HepG2 (cell line): ENCODE data around the gene KTI12. TPM values are rescaled to one million over a fixed set of nuclear protein-coding genes. Genes with fewer than 3 reads are reported as not detected.

Experiments used
- ATAC-seq: fragments of 200-7000 bp; cut with Tn5 transposase; 3 replicates; pipeline ENCODE4 v1.9.1; 2020; ENCODE audit warnings: mild to moderate bottlenecking, moderate library complexity
- BruUV-seq: library from RNA; stranded (reverse); fragments of 400-500 nt; replicated peaks from 2 replicates; lab custom pipeline; 2021; lab: Mats Ljungman, UMichigan
- CTCF ChIA-PET: fragments of 300-600 bp; formaldehyde crosslinking; extraction: SDS; loops from one replicate; lab custom pipeline; 2021; ENCODE audit warnings: low total read pairs, inconsistent platforms, low intra/inter-chr PET ratio; lab: Yijun Ruan, JAX
- POLR2A ChIA-PET: fragments of 350-600 bp; sonication (Branson Sonifier 250); formaldehyde crosslinking; loops from one replicate; lab custom pipeline; 2020; ENCODE audit warnings: antibody characterized with exemption, inconsistent platforms; lab: Yijun Ruan, JAX
- DNase-seq: peaks from one replicate; pipeline ENCODE4 v3.0.0-alpha.2; 2015; ENCODE audit warnings: low spot score
- FAIRE-seq: peaks from 3 replicates; lab custom pipeline; 2011; peaks lifted over from hg19 to GRCh38; lab: Jason Lieb, UNC
- H2AFZ ChIP-seq: one replicate; pipeline ENCODE4 v1.6.1; 2011; ENCODE audit warnings: low read length, inconsistent platforms
- H3K27ac ChIP-seq: fragments of 300-600 bp; 3 replicates; pipeline ENCODE4 v1.8.0; 2011; ENCODE audit warnings: mixed run types, mild to moderate bottlenecking, mixed read lengths, low read length, inconsistent platforms; ENCODE audit not compliant: insufficient read depth; ENCODE audit errors: extremely low read length
- H3K27me3 ChIP-seq, 2 experiments: fragments of 200-600 bp in 1 of 2; 2 replicates in 1 of 2; 3 replicates in 1 of 2; pipeline versions ENCODE4 v1.6.0 to v1.8.0; 2011; ENCODE audit warnings: low read length in 2 of 2, mild to moderate bottlenecking in 2 of 2, moderate library complexity in 2 of 2, inconsistent platforms in 1 of 2; ENCODE audit not compliant: insufficient read depth in 2 of 2, control insufficient read depth in 1 of 2
- H3K36me3 ChIP-seq, 2 experiments: fragments of 200-600 bp in 1 of 2; replicated peaks in 1 of 2; 2 replicates in 1 of 2; 3 replicates in 1 of 2; pipeline versions ENCODE4 v1.5.1 to v1.8.0; 2011; ENCODE audit warnings: low read length in 2 of 2, inconsistent platforms in 1 of 2; ENCODE audit not compliant: insufficient read depth in 2 of 2, control insufficient read depth in 1 of 2
- H3K4me1 ChIP-seq: 2 replicates; pipeline ENCODE4 v1.5.1; 2012; ENCODE audit warnings: low read length, inconsistent platforms; ENCODE audit not compliant: insufficient read depth
- H3K4me2 ChIP-seq: 2 replicates; pipeline ENCODE4 v1.6.0; 2011; ENCODE audit warnings: low read depth, low read length, inconsistent platforms
- H3K4me3 ChIP-seq, 3 experiments: fragments of 200-600 bp in 1 of 3; sonication (generic), shearing (Covaris generic) in 1 of 3; replicated peaks in 1 of 3; 2 replicates each; pipeline ENCODE4 v1.5.1; 2011 to 2016; ENCODE audit warnings: low read length in 3 of 3, inconsistent platforms in 2 of 3, low read depth in 2 of 3, mild to moderate bottlenecking in 2 of 3, control low read depth in 1 of 3, mixed read lengths in 1 of 3; ENCODE audit not compliant: insufficient read depth in 1 of 3
- H3K79me2 ChIP-seq: one replicate; pipeline ENCODE4 v1.6.1; 2011; ENCODE audit warnings: low read length, inconsistent platforms; ENCODE audit not compliant: insufficient read depth
- H3K9ac ChIP-seq: 2 replicates; pipeline ENCODE4 v1.6.0; 2011; ENCODE audit warnings: mild to moderate bottlenecking, low read depth, low read length, inconsistent platforms; ENCODE audit not compliant: insufficient read depth
- H3K9me3 ChIP-seq: 2 replicates; pipeline ENCODE4 v1.5.1; 2012; ENCODE audit warnings: mild to moderate bottlenecking, low read length
- H4K20me1 ChIP-seq: 2 replicates; pipeline ENCODE4 v1.6.0; 2011; ENCODE audit warnings: inconsistent platforms, mild to moderate bottlenecking, low read length, moderate library complexity; ENCODE audit not compliant: insufficient read depth
- ADNP ChIP-seq: sonication (generic); formaldehyde crosslinking; IDR thresholded peaks from 2 replicates; pipeline ENCODE4 v1.4.0; 2020; ENCODE audit warnings: missing genetic modification reagents
- AGO1 ChIP-seq: fragments of 200-400 bp; formaldehyde crosslinking; IDR thresholded peaks from 2 replicates; pipeline ENCODE4 v1.6.1; 2017; ENCODE audit warnings: mild to moderate bottlenecking, low read depth, low read length, moderate library complexity; ENCODE audit not compliant: poor library complexity, severe bottlenecking
- CENPT ChIP-seq: sonication (generic); formaldehyde crosslinking; IDR thresholded peaks from 2 replicates; pipeline ENCODE4 v1.8.0; 2022; ENCODE audit warnings: low read depth, mild to moderate bottlenecking, moderate library complexity, missing genetic modification reagents
- CHD2 ChIP-seq: IDR thresholded peaks from 2 replicates; pipeline ENCODE4 v1.6.1; 2011; ENCODE audit warnings: low read depth, low read length, improper control_type of control experiment
- FOXC1 ChIP-seq: sonication (generic); formaldehyde crosslinking; IDR thresholded peaks from 2 replicates; pipeline ENCODE4 v1.8.0; 2022; ENCODE audit warnings: mild to moderate bottlenecking, missing genetic modification reagents, borderline replicate concordance
- GLI4 ChIP-seq: sonication (generic); formaldehyde crosslinking; IDR thresholded peaks from 2 replicates; pipeline ENCODE4 v1.5.1; 2020; ENCODE audit warnings: missing genetic modification reagents, mild to moderate bottlenecking, moderate library complexity, borderline replicate concordance
- GLMP ChIP-seq: sonication (generic); formaldehyde crosslinking; IDR thresholded peaks from 2 replicates; pipeline ENCODE4 v1.9.0; 2021; ENCODE audit warnings: missing genetic modification reagents, mild to moderate bottlenecking, borderline replicate concordance
- KLF12 ChIP-seq: sonication (generic); formaldehyde crosslinking; IDR thresholded peaks from 2 replicates; pipeline ENCODE4 v1.4.0; 2020; ENCODE audit warnings: missing genetic modification reagents, borderline replicate concordance
- NFKB2 ChIP-seq: sonication (generic); formaldehyde crosslinking; IDR thresholded peaks from 2 replicates; pipeline ENCODE4 v1.4.0; 2020; ENCODE audit warnings: missing genetic modification reagents, borderline replicate concordance
- PAWR ChIP-seq: sonication (generic); formaldehyde crosslinking; IDR thresholded peaks from 2 replicates; pipeline ENCODE4 v1.4.0; 2020; ENCODE audit warnings: missing genetic modification reagents, mild to moderate bottlenecking, borderline replicate concordance
- RNF219 ChIP-seq: sonication (generic); formaldehyde crosslinking; IDR thresholded peaks from 2 replicates; pipeline ENCODE4 v1.5.0; 2020; ENCODE audit warnings: mild to moderate bottlenecking, missing genetic modification reagents
- ZFP36L1 ChIP-seq: sonication (generic); formaldehyde crosslinking; IDR thresholded peaks from 2 replicates; pipeline ENCODE4 v1.8.0; 2022; ENCODE audit warnings: mild to moderate bottlenecking, missing genetic modification reagents, moderate library complexity
- ZMAT5 ChIP-seq: sonication (generic); formaldehyde crosslinking; IDR thresholded peaks from 2 replicates; pipeline ENCODE4 v1.5.0; 2020; ENCODE audit warnings: mild to moderate bottlenecking, low read depth, missing genetic modification reagents, borderline replicate concordance
- ZNF224 ChIP-seq: sonication (generic); formaldehyde crosslinking; IDR thresholded peaks from 2 replicates; pipeline ENCODE4 v1.5.0; 2020; ENCODE audit warnings: mild to moderate bottlenecking, missing genetic modification reagents
- ZNF317 ChIP-seq: sonication (generic); formaldehyde crosslinking; IDR thresholded peaks from 2 replicates; pipeline ENCODE4 v1.5.0; 2020; ENCODE audit warnings: mild to moderate bottlenecking, missing genetic modification reagents
- ZNF383 ChIP-seq: sonication (generic); formaldehyde crosslinking; IDR thresholded peaks from 2 replicates; pipeline ENCODE4 v1.4.0; 2020; ENCODE audit warnings: missing genetic modification reagents, mild to moderate bottlenecking, borderline replicate concordance
- ZNF510 ChIP-seq: sonication (generic); formaldehyde crosslinking; IDR thresholded peaks from 2 replicates; pipeline ENCODE4 v1.4.0; 2020; ENCODE audit warnings: low read depth, mild to moderate bottlenecking, missing genetic modification reagents
- ZNF605 ChIP-seq: sonication (generic); formaldehyde crosslinking; IDR thresholded peaks from 2 replicates; pipeline ENCODE4 v1.8.0; 2022; ENCODE audit warnings: mild to moderate bottlenecking, missing genetic modification reagents
- ZNF709 ChIP-seq: sonication (generic); formaldehyde crosslinking; IDR thresholded peaks from 2 replicates; pipeline ENCODE4 v1.5.0; 2020; ENCODE audit warnings: mild to moderate bottlenecking, missing genetic modification reagents
- ZNF761 ChIP-seq: sonication (generic); formaldehyde crosslinking; conservative IDR thresholded peaks from 2 replicates; pipeline ENCODE4 v1.4.0; 2020; ENCODE audit warnings: mild to moderate bottlenecking, missing genetic modification reagents
- ZNF83 ChIP-seq: sonication (generic); formaldehyde crosslinking; IDR thresholded peaks from 2 replicates; pipeline ENCODE4 v1.4.0; 2020; ENCODE audit warnings: missing genetic modification reagents, mild to moderate bottlenecking, borderline replicate concordance
- WGBS: methylation state at CpG from one replicate; pipeline ENCODE4 v1.1.6; 2017; ENCODE audit warnings: low lambda C conversion rate; 5-methylcytosine and 5-hydroxymethylcytosine counted together
- in situ Hi-C: cut with HindIII; loops from 2 replicates; pipeline ENCODE4 v1.10.0; 2017; ENCODE audit warnings: low pct_unique_long_range_greater_than_20kb; ENCODE audit not compliant: extremely low pct_ligation_motif_present
- intact Hi-C: fragments of 100-400 bp; cut with micrococcal nuclease; formaldehyde crosslinking; loops from one replicate; pipeline ENCODE4 v1.10.0; 2022; ENCODE audit not compliant: unreplicated experiment
- polyA plus RNA-seq, 8 experiments: library from polyadenylated mRNA; depleted of rRNA in 3 of 8; stranded (reverse) in 7 of 8; unstranded in 1 of 8; fragments of >200 nt; fragmentation: Illumina TruSeq in 4 of 8; extraction: Trizol in 4 of 8; gene quantifications; 2 replicates each; pipeline versions ENCODE4 v1.2.1 to v1.2.3, GENCODE V29; 2011 to 2016; ENCODE audit warnings: low read depth in 4 of 8, missing spikeins in 1 of 8, mixed read lengths in 1 of 8; ENCODE audit not compliant: insufficient read depth in 1 of 8
- total RNA-seq, 5 experiments: library from RNA; depleted of rRNA; stranded (reverse); fragments of >200 nt; fragmentation: Illumina TruSeq; extraction: Trizol; gene quantifications; 2 replicates each; pipeline ENCODE4 v1.2.3, GENCODE V29; 2016; ENCODE audit warnings: low read depth in 1 of 5

The KTI12 gene
- total and polyA plus RNA-seq, 2 of the 13 experiments (the other 11 are each of a cell fraction or from before 2014, with no cell fraction given): 7.4 to 10.2 TPM

DNA sequence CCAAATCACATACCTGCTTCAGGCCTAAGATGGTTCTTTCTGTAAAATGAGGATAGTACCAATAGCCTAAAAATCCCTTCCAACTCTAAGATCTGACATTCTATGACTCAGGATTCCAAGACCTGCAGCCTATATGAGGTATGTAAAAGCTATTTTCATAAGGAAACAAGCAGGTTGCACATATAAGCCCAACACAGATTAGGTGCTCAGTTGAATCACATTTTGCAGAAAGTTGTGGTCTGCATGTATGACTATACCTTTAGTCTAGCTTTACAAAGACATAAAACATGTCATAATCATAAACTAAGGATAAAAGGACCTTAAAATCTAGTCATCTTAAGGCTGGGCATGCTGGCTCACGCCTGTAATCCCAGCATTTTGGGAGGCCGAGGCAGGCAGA, 7.3 kb downstream of the KTI12 start (continued):
- no peak for TF ChIP-seq ZNF761
- TF ChIP-seq RNF219 (CRISPR knock-in tag): no peak
- TF ChIP-seq GLMP (CRISPR knock-in tag): no peak
- TF ChIP-seq NFKB2 (CRISPR knock-in tag): no peak
- TF ChIP-seq ZMAT5 (CRISPR knock-in tag): no peak

- Histone ChIP-seq H3K4me3 (no peak overlapping the region), H3K4me2 (no peak overlapping the region), H3K36me3 (peaks cover 12 to 60% of the 10 kb centered on the region in 2 experiments), H4K20me1 (no peaks in the 10 kb centered on the region), H3K27ac (no peak overlapping the region), H3K79me2 (no peaks in the 10 kb centered on the region), H2AFZ (no peak overlapping the region), H3K9me3 (no peaks in the 10 kb centered on the region), H3K9ac (no peak overlapping the region), H3K4me1 (no peaks in the 10 kb centered on the region), H3K27me3 (no peaks in the 10 kb centered on the region)
- in situ Hi-C loops (no loop called here), intact Hi-C loops (no loop called here)
- no peak for FAIRE-seq
- no TSS peak for BruUV-seq
- 93% methylated on average over 2 of the region's 2 CpGs for WGBS
- ATAC-seq: no peak
- ChIA-PET CTCF (no interaction called here), POLR2A (interaction anchor here (1.2 kb wide), 1 partner anchor 34 kb away, joined by 3 read pairs; the partner anchor contains the start of gene BTF3L4)
- no peak for DNase-seq
- TF ChIP-seq FOXC1 (CRISPR knock-in tag) (no peak), ZNF83 (CRISPR knock-in tag) (no peak), KLF12 (CRISPR knock-in tag) (no peak), AGO1 (no peak), ZNF383 (CRISPR knock-in tag) (no peak), ZFP36L1 (no peak), ZNF317 (CRISPR knock-in tag) (no peak), ZNF709 (CRISPR knock-in tag) (no peak), GLI4 (CRISPR knock-in tag) (no peak), CENPT (CRISPR knock-in tag) (no peak), ADNP (CRISPR knock-in tag) (no peak), CHD2 (no peak), ZNF224 (no peak), ZNF510 (CRISPR knock-in tag) (no peak), PAWR (CRISPR knock-in tag) (no peak), ZNF605 (CRISPR knock-in tag) (no peak)
Measured at GRCh38 chr1:52022133-52022532, 11.5 kb downstream of the KTI12 start.
